Natural killer cell (primary cell): ENCODE results near the gene CSNK1A1. TPM values are rescaled to one million over a fixed set of nuclear protein-coding genes. Genes with fewer than 3 reads are reported as not detected.
A peak's percentile ranks its signal among the peaks of the same experiment; 100 is the strongest.

Experiments
- ATAC-seq, 3 donors: fragments of 150-1000 bp in 2 of 3; fragments of 200-7000 bp in 1 of 3; cut with Tn5 transposase; 1 replicate in 1 of 3; 2 replicates in 2 of 3; pipeline ENCODE4 v1.10.0; 2021; ENCODE audit warnings: mild to moderate bottlenecking in 2 of 3, moderate library complexity in 2 of 3
- DNase-seq, 2 donors: peaks; one replicate each; pipeline versions ENCODE4 v3.0.0 to v3.0.0-alpha.2; 2013 to 2021; ENCODE audit warnings: mixed read lengths in 1 of 2
- H3K27ac ChIP-seq: one replicate; pipeline ENCODE4 v1.5.1; 2013; ENCODE audit warnings: mild to moderate bottlenecking, low read length
- H3K27me3 ChIP-seq: one replicate; pipeline ENCODE4 v1.6.1; 2013; ENCODE audit warnings: low read length; ENCODE audit not compliant: control insufficient read depth, insufficient read depth
- H3K36me3 ChIP-seq: one replicate; pipeline ENCODE4 v1.6.1; 2013; ENCODE audit warnings: low read length; ENCODE audit not compliant: control insufficient read depth, insufficient read depth
- H3K4me1 ChIP-seq: one replicate; pipeline ENCODE4 v1.6.1; 2013; ENCODE audit warnings: low read length; ENCODE audit not compliant: control insufficient read depth, insufficient read depth
- H3K4me3 ChIP-seq: one replicate; pipeline ENCODE4 v1.5.1; 2013; ENCODE audit warnings: low read length
- H3K9me3 ChIP-seq: one replicate; pipeline ENCODE4 v1.6.1; 2013; ENCODE audit warnings: low read length; ENCODE audit not compliant: control insufficient read depth, insufficient read depth
- H3K27ac Mint-ChIP-seq, 2 donors: one replicate each; pipeline ENCODE4 v1.8.0; 2022; ENCODE audit warnings: mild to moderate bottlenecking in 2 of 2, mixed read lengths in 2 of 2, moderate library complexity in 1 of 2
- H3K27me3 Mint-ChIP-seq, 2 donors: one replicate each; pipeline ENCODE4 v1.8.0; 2022; ENCODE audit warnings: low read depth in 2 of 2, mixed read lengths in 2 of 2
- H3K36me3 Mint-ChIP-seq: one replicate; pipeline ENCODE4 v1.8.0; 2022; ENCODE audit warnings: mixed read lengths
- H3K4me1 Mint-ChIP-seq, 2 donors: one replicate each; pipeline ENCODE4 v1.8.0; 2022; ENCODE audit warnings: mixed read lengths in 2 of 2
- H3K4me3 Mint-ChIP-seq: one replicate; pipeline ENCODE4 v1.8.0; 2022; ENCODE audit warnings: mild to moderate bottlenecking, moderate library complexity, mixed read lengths
- H3K9me3 Mint-ChIP-seq, 2 donors: one replicate each; pipeline ENCODE4 v1.8.0; 2022; ENCODE audit warnings: mixed read lengths in 2 of 2
- WGBS: methylation state at CpG from one replicate; pipeline ENCODE4 v1.1.7; 2013; ENCODE audit warnings: missing lambda C conversion rate; ENCODE audit not compliant: insufficient coverage; 5-methylcytosine and 5-hydroxymethylcytosine counted together
- intact Hi-C: fragments of 100-400 bp; cut with micrococcal nuclease; formaldehyde crosslinking; loops from one replicate; pipeline ENCODE4 v1.14.2; 2022
- total RNA-seq, 4 donors: library from RNA; stranded (reverse); fragments of 120-200 nt in 1 of 4; gene quantifications; one replicate each; pipeline versions ENCODE4 v1.2.3 to v1.2.4, GENCODE V29; 2013 to 2022
- TF ChIP-seq, protein P1 (sequence below): fragments of 200-600 bp; IDR thresholded peaks from one replicate; pipeline ENCODE4 v1.8.0; 2022; ENCODE audit warnings: antibody characterized with exemption

CSNK1A1 gene
- total RNA-seq, 3 donors from 2014 or later (not counting 1 experiment from before 2014, with no cell fraction given), result 183 to 209 (median 206) TPM

DNA sequence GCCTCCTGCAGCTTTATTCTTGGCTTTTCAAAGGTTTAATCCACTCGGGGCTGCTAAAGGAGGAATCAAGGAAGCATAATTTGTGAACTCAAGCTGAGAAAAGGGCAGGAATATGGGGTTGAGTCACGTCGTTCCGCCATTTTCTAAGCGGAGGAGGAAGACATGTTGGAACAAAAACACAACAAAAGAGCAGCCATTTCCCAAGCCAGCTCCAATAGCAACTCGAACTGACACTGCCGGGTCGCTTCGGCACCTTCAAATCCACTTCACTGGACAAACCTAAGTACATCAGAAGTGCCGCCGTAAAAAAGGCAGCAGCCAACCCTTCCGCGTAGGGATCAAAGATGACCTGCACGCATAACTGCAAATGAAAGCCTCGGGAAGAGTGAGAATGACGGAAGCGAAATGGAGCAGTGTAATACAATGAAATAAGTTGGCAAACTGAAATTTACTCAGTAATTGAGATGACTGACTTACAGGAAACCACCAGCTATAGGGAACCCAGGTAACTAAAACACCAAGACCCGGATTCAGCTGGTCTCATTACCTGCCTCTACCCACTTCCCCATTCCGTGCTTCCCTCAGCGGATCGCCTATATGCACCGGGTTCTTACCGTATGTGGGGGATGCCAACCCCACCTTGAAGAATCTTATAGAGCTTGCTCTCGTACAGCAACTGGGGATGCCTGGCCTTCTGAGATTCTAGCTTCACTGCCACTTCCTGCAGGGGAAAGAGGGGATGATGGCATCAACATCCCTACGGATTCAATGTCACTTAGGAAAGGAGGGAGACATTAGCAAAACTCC lies 1.6 kb downstream of the CSNK1A1 start:
- peaks cover 18% of the 10 kb centered on the region for H3K36me3 ChIP-seq
- Mint-ChIP-seq H3K36me3 (no peaks in the 10 kb centered on the region), H3K27ac (peak overlapping the region; percentile 99), H3K4me1 (peaks cover 48 to 60% of the 10 kb centered on the region in 2 donors), H3K27me3 (no peaks in the 10 kb centered on the region), H3K9me3 (no peaks in the 10 kb centered on the region), H3K4me3 (peak overlapping the region; percentile 99)
- TF ChIP-seq, protein P1, sequence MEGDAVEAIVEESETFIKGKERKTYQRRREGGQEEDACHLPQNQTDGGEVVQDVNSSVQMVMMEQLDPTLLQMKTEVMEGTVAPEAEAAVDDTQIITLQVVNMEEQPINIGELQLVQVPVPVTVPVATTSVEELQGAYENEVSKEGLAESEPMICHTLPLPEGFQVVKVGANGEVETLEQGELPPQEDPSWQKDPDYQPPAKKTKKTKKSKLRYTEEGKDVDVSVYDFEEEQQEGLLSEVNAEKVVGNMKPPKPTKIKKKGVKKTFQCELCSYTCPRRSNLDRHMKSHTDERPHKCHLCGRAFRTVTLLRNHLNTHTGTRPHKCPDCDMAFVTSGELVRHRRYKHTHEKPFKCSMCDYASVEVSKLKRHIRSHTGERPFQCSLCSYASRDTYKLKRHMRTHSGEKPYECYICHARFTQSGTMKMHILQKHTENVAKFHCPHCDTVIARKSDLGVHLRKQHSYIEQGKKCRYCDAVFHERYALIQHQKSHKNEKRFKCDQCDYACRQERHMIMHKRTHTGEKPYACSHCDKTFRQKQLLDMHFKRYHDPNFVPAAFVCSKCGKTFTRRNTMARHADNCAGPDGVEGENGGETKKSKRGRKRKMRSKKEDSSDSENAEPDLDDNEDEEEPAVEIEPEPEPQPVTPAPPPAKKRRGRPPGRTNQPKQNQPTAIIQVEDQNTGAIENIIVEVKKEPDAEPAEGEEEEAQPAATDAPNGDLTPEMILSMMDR, result no peak
- intact Hi-C loops, result loop anchor here (2.0 to 5.0 kb wide), 2 partner anchors 32 to 193 kb away; no protein-coding TSS in a partner anchor
- peak overlapping the region; percentile 88 for H3K27ac ChIP-seq
- H3K4me3 ChIP-seq, result peak overlapping the region; percentile 60
- H3K9me3 ChIP-seq, result no peaks in the 10 kb centered on the region
- no peaks in the 10 kb centered on the region for H3K27me3 ChIP-seq
- peak in 1 of 2 donors; percentile 69 for DNase-seq
- 3% methylated on average over 25 of the region's 25 CpGs for WGBS
- ATAC-seq, result no peak
- H3K4me1 ChIP-seq, result peaks cover 22% of the 10 kb centered on the region

DNA sequence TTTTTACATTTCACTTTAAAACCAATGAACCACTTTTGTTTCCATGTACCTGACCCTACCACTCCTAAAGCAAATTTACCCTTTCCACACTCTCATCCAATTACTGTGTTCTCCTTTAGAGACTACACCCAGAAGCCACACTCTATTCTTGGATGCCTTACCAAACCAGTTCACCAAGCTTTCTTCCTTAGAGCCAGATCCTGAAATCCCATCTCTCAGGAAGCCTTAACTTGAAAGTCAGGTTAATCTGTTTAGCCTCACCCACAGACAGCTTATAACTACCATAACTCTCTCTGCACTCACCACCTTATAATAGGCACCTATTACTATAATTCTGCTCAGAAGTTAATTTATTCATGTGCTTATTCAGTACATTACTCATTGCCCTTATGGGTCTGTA lies 4.3 kb downstream of the CSNK1A1 start:
- Mint-ChIP-seq H3K27ac (peak overlapping the region; percentile 70 to 84), H3K27me3 (no peaks in the 10 kb centered on the region), H3K4me1 (peaks cover 61 to 79% of the 10 kb centered on the region in 2 donors), H3K4me3 (peak overlapping the region; percentile 35), H3K36me3 (no peaks in the 10 kb centered on the region), H3K9me3 (no peaks in the 10 kb centered on the region)
- no peak overlapping the region for H3K27ac ChIP-seq
- H3K9me3 ChIP-seq, result no peaks in the 10 kb centered on the region
- peaks cover 30% of the 10 kb centered on the region for H3K36me3 ChIP-seq
- ATAC-seq, result no peak
- DNase-seq, result no peak
- no peaks in the 10 kb centered on the region for H3K27me3 ChIP-seq
- peaks cover 23% of the 10 kb centered on the region for H3K4me1 ChIP-seq
- intact Hi-C loops, result no loop called here
- TF ChIP-seq, protein P1, result no peak
- no peak overlapping the region for H3K4me3 ChIP-seq

DNA sequence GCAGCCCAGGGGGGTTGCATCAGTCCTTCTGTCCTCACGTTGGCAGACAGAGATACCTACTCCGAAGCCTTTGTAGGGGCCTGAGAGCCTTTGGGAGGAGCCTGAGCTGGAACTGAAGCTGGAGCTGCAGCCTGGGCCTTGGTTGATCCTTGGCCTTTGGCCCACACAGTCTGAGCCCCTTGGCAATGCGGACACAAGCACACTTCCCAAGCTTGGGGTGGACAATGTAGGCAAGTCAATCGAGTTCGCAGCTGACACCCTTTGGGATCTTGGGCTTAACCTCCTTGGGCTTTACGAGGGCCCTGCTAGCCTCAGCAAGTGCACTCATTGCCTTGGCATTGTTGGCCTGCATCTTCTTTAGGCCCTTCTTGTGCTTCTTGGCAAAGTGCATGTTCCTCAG lies 5.9 kb downstream of the CSNK1A1 start:
- H3K36me3 ChIP-seq, result peaks cover 30% of the 10 kb centered on the region
- TF ChIP-seq, protein P1, result no peak
- intact Hi-C loops, result no loop called here
- Mint-ChIP-seq H3K4me3 (no peak overlapping the region), H3K36me3 (no peaks in the 10 kb centered on the region), H3K27ac (peak overlapping the region; percentile 31 to 84), H3K9me3 (no peaks in the 10 kb centered on the region), H3K27me3 (no peaks in the 10 kb centered on the region), H3K4me1 (peaks cover 51 to 72% of the 10 kb centered on the region in 2 donors)
- ATAC-seq, result no peak
- H3K4me3 ChIP-seq, result no peak overlapping the region
- 97% methylated on average over 6 of the region's 6 CpGs for WGBS
- no peaks in the 10 kb centered on the region for H3K27me3 ChIP-seq
- peaks cover 25% of the 10 kb centered on the region for H3K4me1 ChIP-seq
- no peak overlapping the region for H3K27ac ChIP-seq
- H3K9me3 ChIP-seq, result no peaks in the 10 kb centered on the region
- DNase-seq, result no peak
